GM23338 (cell line): ENCODE measurements around the gene FRS2. TPM values are rescaled to one million over a fixed set of nuclear protein-coding genes. Genes with fewer than 3 reads are reported as not detected.

ENCODE experiments used
- ATAC-seq: fragments of 200-7000 bp; cut with Tn5 transposase; 3 replicates; pipeline ENCODE4 v1.9.1; 2020
- DNase-seq: peaks from one replicate; pipeline ENCODE4 v3.0.0-alpha.2; 2015; ENCODE audit warnings: low spot score
- H2AFZ ChIP-seq: fragments of 200-600 bp; sonication (generic); 2 replicates; pipeline ENCODE4 v1.8.0; 2016; ENCODE audit warnings: antibody characterized with exemption, mild to moderate bottlenecking, moderate library complexity
- H3F3A ChIP-seq: fragments of 200-600 bp; sonication (generic); replicated peaks from 2 replicates; pipeline ENCODE4 v1.8.0; 2017; ENCODE audit warnings: antibody characterized with exemption, mixed run types, low read depth
- H3K27ac ChIP-seq: fragments of 200-600 bp; sonication (generic); 2 replicates; pipeline ENCODE4 v1.6.1; 2016; ENCODE audit warnings: low read depth
- H3K27me3 ChIP-seq: fragments of 200-600 bp; sonication (generic); 2 replicates; pipeline ENCODE4 v1.8.0; 2016; ENCODE audit warnings: mild to moderate bottlenecking, mixed run types, moderate library complexity; ENCODE audit not compliant: insufficient read depth
- H3K36me3 ChIP-seq: fragments of 200-600 bp; sonication (generic); 2 replicates; pipeline ENCODE4 v1.8.0; 2016; ENCODE audit warnings: mild to moderate bottlenecking; ENCODE audit not compliant: insufficient read depth
- H3K4me1 ChIP-seq: fragments of 200-600 bp; sonication (generic); 2 replicates; pipeline ENCODE4 v1.8.0; 2016; ENCODE audit warnings: mild to moderate bottlenecking, moderate library complexity; ENCODE audit not compliant: insufficient read depth
- H3K4me2 ChIP-seq: fragments of 200-600 bp; sonication (generic); 2 replicates; pipeline ENCODE4 v1.7.1; 2017; ENCODE audit warnings: mixed run types
- H3K4me3 ChIP-seq: fragments of 200-600 bp; sonication (generic); 2 replicates; pipeline ENCODE4 v1.6.1; 2016; ENCODE audit warnings: mixed run types
- H3K79me2 ChIP-seq: fragments of 200-600 bp; sonication (generic); replicated peaks from 2 replicates; pipeline ENCODE4 v1.8.0; 2017; ENCODE audit warnings: mild to moderate bottlenecking; ENCODE audit not compliant: insufficient read depth
- H3K9me2 ChIP-seq: fragments of 200-600 bp; sonication (generic); 2 replicates; pipeline ENCODE4 v1.8.0; 2017; ENCODE audit not compliant: insufficient read depth
- H4K20me1 ChIP-seq: fragments of 200-600 bp; sonication (generic); replicated peaks from 2 replicates; pipeline ENCODE4 v1.8.0; 2017; ENCODE audit warnings: mild to moderate bottlenecking; ENCODE audit not compliant: insufficient read depth
- H3K27ac Mint-ChIP-seq: 2 replicates; pipeline ENCODE4 v1.8.0; 2020; ENCODE audit warnings: inconsistent platforms, mild to moderate bottlenecking, moderate library complexity, mixed read lengths
- H3K27me3 Mint-ChIP-seq: 3 replicates; pipeline ENCODE4 v1.8.0; 2022; ENCODE audit warnings: low read depth, mild to moderate bottlenecking, moderate library complexity, mixed read lengths, inconsistent platforms; ENCODE audit not compliant: insufficient read depth, poor library complexity
- H3K36me3 Mint-ChIP-seq: 3 replicates; pipeline ENCODE4 v1.8.0; 2021; ENCODE audit warnings: low read depth, mild to moderate bottlenecking, inconsistent platforms, moderate library complexity, mixed read lengths
- H3K4me1 Mint-ChIP-seq: 3 replicates; pipeline ENCODE4 v1.8.0; 2020; ENCODE audit warnings: mild to moderate bottlenecking, inconsistent platforms, mixed read lengths
- H3K4me3 Mint-ChIP-seq: 3 replicates; pipeline ENCODE4 v1.8.0; 2021; ENCODE audit warnings: moderate library complexity, mild to moderate bottlenecking, inconsistent platforms, mixed read lengths
- H3K9me3 Mint-ChIP-seq: 3 replicates; pipeline ENCODE4 v1.8.0; 2020; ENCODE audit warnings: moderate library complexity, mild to moderate bottlenecking, inconsistent platforms, mixed read lengths
- CREB1 ChIP-seq: fragments of 250-450 bp; sonication (Bioruptor Pico); IDR thresholded peaks from 2 replicates; pipeline ENCODE4 v1.5.0; 2020; ENCODE audit warnings: low read depth, mild to moderate bottlenecking, moderate library complexity
- EZH2 ChIP-seq: fragments of 200-600 bp; sonication (generic); IDR thresholded peaks from one replicate; pipeline ENCODE4 v1.8.0; 2017; ENCODE audit warnings: antibody characterized with exemption, mild to moderate bottlenecking, low read depth; ENCODE audit not compliant: unreplicated experiment
- EZH2phosphoT487 ChIP-seq: fragments of 200-600 bp; sonication (generic); IDR thresholded peaks from one replicate; pipeline ENCODE4 v1.8.1; 2018; ENCODE audit warnings: antibody characterized with exemption; ENCODE audit not compliant: unreplicated experiment
- JUNB ChIP-seq: IDR thresholded peaks from one replicate; pipeline ENCODE4 v1.6.1; 2016; ENCODE audit warnings: antibody characterized with exemption; ENCODE audit not compliant: unreplicated experiment
- NANOG ChIP-seq: IDR thresholded peaks from 2 replicates; pipeline ENCODE4 v1.6.1; 2016; ENCODE audit warnings: antibody characterized with exemption, borderline replicate concordance
- POLR2AphosphoS5 ChIP-seq: IDR thresholded peaks from 2 replicates; pipeline ENCODE4 v1.6.1; 2016; ENCODE audit warnings: antibody characterized with exemption, low read depth
- STAT1 ChIP-seq: IDR thresholded peaks from one replicate; pipeline ENCODE4 v1.6.1; 2016; ENCODE audit warnings: antibody characterized with exemption; ENCODE audit not compliant: unreplicated experiment
- ZNF114 ChIP-seq: fragments of 250-450 bp; sonication (Bioruptor Pico); IDR thresholded peaks from 2 replicates; pipeline ENCODE4 v1.5.0; 2020; ENCODE audit warnings: mild to moderate bottlenecking, moderate library complexity
- ZNF331 ChIP-seq: fragments of 250-450 bp; sonication (Bioruptor Pico); IDR thresholded peaks from 2 replicates; pipeline ENCODE4 v1.5.0; 2020; ENCODE audit warnings: low read depth, mild to moderate bottlenecking, moderate library complexity
- polyA plus RNA-seq: library from polyadenylated mRNA; unstranded; fragments of >200 nt; fragmentation: Nextera tagmentation; extraction: Ambion mirVana; gene quantifications from 2 replicates; pipeline ENCODE4 v1.2.1, GENCODE V29; 2016
- total RNA-seq: library from RNA; depleted of rRNA; stranded (reverse); fragments of >200 nt; shearing (Covaris generic); gene quantifications from 2 replicates; pipeline ENCODE4 v1.2.3, GENCODE V29; 2014
- TF ChIP-seq, protein P1 (sequence below): fragments of 250-450 bp; sonication (Bioruptor Pico); IDR thresholded peaks from 2 replicates; pipeline ENCODE4 v1.5.0; 2020; ENCODE audit warnings: mild to moderate bottlenecking, moderate library complexity
- TF ChIP-seq, protein P2 (sequence below): IDR thresholded peaks from one replicate; pipeline ENCODE4 v1.6.1; 2018; ENCODE audit warnings: antibody characterized with exemption; ENCODE audit not compliant: unreplicated experiment

Gene FRS2
- total and polyA plus RNA-seq, 2 experiments from 2014 or later = 34.3 to 45.0 TPM

GRCh38 chr12:69608114-69608513 is 137.9 kb downstream of the FRS2 start:
- Histone ChIP-seq H3K4me3 (no peak overlapping the region), H3K36me3 (no peaks in the 10 kb centered on the region), H2AFZ (no peak overlapping the region), H3F3A (no peaks in the 10 kb centered on the region), H3K79me2 (no peaks in the 10 kb centered on the region), H3K4me1 (no peaks in the 10 kb centered on the region), H3K27ac (no peak overlapping the region), H3K27me3 (no peaks in the 10 kb centered on the region), H3K4me2 (no peak overlapping the region), H3K9me2 (no peaks in the 10 kb centered on the region), H4K20me1 (no peaks in the 10 kb centered on the region)
- Mint-ChIP-seq H3K36me3 (peaks cover 9% of the 10 kb centered on the region), H3K27me3 (peaks cover 4% of the 10 kb centered on the region), H3K27ac (no peak overlapping the region), H3K4me1 (no peaks in the 10 kb centered on the region), H3K9me3 (peaks cover 4% of the 10 kb centered on the region; the same call in 1 of the 3 replicates), H3K4me3 (no peak overlapping the region)
- DNase-seq (no peak), ATAC-seq (no peak)
- no peak for TF ChIP-seq CREB1 (CRISPR knock-in tag)
- no peak for TF ChIP-seq NANOG
- no peak for TF ChIP-seq ZNF114 (CRISPR knock-in tag)
- TF ChIP-seq, protein P1, sequence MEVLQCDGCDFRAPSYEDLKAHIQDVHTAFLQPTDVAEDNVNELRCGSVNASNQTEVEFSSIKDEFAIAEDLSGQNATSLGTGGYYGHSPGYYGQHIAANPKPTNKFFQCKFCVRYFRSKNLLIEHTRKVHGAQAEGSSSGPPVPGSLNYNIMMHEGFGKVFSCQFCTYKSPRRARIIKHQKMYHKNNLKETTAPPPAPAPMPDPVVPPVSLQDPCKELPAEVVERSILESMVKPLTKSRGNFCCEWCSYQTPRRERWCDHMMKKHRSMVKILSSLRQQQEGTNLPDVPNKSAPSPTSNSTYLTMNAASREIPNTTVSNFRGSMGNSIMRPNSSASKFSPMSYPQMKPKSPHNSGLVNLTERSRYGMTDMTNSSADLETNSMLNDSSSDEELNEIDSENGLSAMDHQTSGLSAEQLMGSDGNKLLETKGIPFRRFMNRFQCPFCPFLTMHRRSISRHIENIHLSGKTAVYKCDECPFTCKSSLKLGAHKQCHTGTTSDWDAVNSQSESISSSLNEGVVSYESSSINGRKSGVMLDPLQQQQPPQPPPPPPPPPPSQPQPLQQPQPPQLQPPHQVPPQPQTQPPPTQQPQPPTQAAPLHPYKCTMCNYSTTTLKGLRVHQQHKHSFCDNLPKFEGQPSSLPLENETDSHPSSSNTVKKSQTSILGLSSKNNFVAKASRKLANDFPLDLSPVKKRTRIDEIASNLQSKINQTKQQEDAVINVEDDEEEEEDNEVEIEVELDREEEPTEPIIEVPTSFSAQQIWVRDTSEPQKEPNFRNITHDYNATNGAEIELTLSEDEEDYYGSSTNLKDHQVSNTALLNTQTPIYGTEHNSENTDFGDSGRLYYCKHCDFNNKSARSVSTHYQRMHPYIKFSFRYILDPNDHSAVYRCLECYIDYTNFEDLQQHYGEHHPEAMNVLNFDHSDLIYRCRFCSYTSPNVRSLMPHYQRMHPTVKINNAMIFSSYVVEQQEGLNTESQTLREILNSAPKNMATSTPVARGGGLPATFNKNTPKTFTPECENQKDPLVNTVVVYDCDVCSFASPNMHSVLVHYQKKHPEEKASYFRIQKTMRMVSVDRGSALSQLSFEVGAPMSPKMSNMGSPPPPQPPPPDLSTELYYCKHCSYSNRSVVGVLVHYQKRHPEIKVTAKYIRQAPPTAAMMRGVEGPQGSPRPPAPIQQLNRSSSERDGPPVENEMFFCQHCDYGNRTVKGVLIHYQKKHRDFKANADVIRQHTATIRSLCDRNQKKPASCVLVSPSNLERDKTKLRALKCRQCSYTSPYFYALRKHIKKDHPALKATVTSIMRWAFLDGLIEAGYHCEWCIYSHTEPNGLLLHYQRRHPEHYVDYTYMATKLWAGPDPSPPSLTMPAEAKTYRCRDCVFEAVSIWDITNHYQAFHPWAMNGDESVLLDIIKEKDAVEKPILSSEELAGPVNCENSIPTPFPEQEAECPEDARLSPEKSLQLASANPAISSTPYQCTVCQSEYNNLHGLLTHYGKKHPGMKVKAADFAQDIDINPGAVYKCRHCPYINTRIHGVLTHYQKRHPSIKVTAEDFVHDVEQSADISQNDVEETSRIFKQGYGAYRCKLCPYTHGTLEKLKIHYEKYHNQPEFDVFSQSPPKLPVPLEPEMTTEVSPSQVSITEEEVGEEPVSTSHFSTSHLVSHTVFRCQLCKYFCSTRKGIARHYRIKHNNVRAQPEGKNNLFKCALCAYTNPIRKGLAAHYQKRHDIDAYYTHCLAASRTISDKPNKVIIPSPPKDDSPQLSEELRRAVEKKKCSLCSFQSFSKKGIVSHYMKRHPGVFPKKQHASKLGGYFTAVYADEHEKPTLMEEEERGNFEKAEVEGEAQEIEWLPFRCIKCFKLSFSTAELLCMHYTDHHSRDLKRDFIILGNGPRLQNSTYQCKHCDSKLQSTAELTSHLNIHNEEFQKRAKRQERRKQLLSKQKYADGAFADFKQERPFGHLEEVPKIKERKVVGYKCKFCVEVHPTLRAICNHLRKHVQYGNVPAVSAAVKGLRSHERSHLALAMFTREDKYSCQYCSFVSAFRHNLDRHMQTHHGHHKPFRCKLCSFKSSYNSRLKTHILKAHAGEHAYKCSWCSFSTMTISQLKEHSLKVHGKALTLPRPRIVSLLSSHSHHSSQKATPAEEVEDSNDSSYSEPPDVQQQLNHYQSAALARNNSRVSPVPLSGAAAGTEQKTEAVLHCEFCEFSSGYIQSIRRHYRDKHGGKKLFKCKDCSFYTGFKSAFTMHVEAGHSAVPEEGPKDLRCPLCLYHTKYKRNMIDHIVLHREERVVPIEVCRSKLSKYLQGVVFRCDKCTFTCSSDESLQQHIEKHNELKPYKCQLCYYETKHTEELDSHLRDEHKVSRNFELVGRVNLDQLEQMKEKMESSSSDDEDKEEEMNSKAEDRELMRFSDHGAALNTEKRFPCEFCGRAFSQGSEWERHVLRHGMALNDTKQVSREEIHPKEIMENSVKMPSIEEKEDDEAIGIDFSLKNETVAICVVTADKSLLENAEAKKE (CRISPR knock-in tag) = no peak
- no peak for TF ChIP-seq STAT1
- no peak for TF ChIP-seq EZH2phosphoT487
- no peak for TF ChIP-seq EZH2
- TF ChIP-seq POLR2AphosphoS5 = no peak
- no peak for TF ChIP-seq ZNF331 (CRISPR knock-in tag)
- no peak for TF ChIP-seq JUNB
- TF ChIP-seq, protein P2, sequence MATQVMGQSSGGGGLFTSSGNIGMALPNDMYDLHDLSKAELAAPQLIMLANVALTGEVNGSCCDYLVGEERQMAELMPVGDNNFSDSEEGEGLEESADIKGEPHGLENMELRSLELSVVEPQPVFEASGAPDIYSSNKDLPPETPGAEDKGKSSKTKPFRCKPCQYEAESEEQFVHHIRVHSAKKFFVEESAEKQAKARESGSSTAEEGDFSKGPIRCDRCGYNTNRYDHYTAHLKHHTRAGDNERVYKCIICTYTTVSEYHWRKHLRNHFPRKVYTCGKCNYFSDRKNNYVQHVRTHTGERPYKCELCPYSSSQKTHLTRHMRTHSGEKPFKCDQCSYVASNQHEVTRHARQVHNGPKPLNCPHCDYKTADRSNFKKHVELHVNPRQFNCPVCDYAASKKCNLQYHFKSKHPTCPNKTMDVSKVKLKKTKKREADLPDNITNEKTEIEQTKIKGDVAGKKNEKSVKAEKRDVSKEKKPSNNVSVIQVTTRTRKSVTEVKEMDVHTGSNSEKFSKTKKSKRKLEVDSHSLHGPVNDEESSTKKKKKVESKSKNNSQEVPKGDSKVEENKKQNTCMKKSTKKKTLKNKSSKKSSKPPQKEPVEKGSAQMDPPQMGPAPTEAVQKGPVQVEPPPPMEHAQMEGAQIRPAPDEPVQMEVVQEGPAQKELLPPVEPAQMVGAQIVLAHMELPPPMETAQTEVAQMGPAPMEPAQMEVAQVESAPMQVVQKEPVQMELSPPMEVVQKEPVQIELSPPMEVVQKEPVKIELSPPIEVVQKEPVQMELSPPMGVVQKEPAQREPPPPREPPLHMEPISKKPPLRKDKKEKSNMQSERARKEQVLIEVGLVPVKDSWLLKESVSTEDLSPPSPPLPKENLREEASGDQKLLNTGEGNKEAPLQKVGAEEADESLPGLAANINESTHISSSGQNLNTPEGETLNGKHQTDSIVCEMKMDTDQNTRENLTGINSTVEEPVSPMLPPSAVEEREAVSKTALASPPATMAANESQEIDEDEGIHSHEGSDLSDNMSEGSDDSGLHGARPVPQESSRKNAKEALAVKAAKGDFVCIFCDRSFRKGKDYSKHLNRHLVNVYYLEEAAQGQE = no peak
